Subcutaneous abdominal adipose tissue (tissue), 5 donors: ENCODE data around the gene SLC5A1.
"Not testable (repeated sequence)": the region's sequence is repeated elsewhere in the genome, so short reads cannot be mapped to it uniquely, and the experiment has no call there.

Source experiments
- H3K27ac ChIP-seq: one replicate; pipeline ENCODE4 v1.7.0; 2013; ENCODE audit warnings: low read depth, mild to moderate bottlenecking, inconsistent platforms, low read length, moderate library complexity
- H3K27me3 ChIP-seq, 5 donors: one replicate each; pipeline ENCODE4 v1.7.0; 2013; ENCODE audit warnings: low read length in 5 of 5, inconsistent platforms in 1 of 5; ENCODE audit not compliant: control insufficient read depth in 5 of 5, insufficient read depth in 4 of 5
- H3K36me3 ChIP-seq, 5 donors: one replicate each; pipeline ENCODE4 v1.7.0; 2013; ENCODE audit warnings: low read length in 5 of 5; ENCODE audit not compliant: control insufficient read depth in 5 of 5, insufficient read depth in 5 of 5
- H3K4me1 ChIP-seq, 5 donors: one replicate each; pipeline ENCODE4 v1.7.0; 2013; ENCODE audit warnings: low read length in 5 of 5, mild to moderate bottlenecking in 3 of 5, moderate library complexity in 1 of 5; ENCODE audit not compliant: control insufficient read depth in 5 of 5, insufficient read depth in 5 of 5
- H3K4me3 ChIP-seq, 5 donors: one replicate each; pipeline ENCODE4 v1.7.0; 2013; ENCODE audit warnings: low read length in 5 of 5, low read depth in 1 of 5
- H3K9ac ChIP-seq, 5 donors: one replicate each; pipeline ENCODE4 v1.7.0; 2013; ENCODE audit warnings: low read length in 5 of 5, mild to moderate bottlenecking in 4 of 5, moderate library complexity in 3 of 5
- H3K9me3 ChIP-seq, 5 donors: one replicate each; pipeline ENCODE4 v1.7.0; 2013; ENCODE audit warnings: low read length in 5 of 5; ENCODE audit not compliant: control insufficient read depth in 5 of 5
- donor health status: healthy.
- donor health status: healthy.
- donor health status: healthy.
- donor health status: healthy.
- donor health status: healthy.

Gene SLC5A1

GRCh38 chr22:32151641-32152040, 108.6 kb downstream of the SLC5A1 start:
- H3K36me3 ChIP-seq, H3K27me3 ChIP-seq, H3K27ac ChIP-seq, H3K4me3 ChIP-seq, H3K4me1 ChIP-seq, H3K9ac ChIP-seq, H3K9me3 ChIP-seq: not testable (repeated sequence)

- H3K4me3 ChIP-seq, H3K36me3 ChIP-seq, H3K27ac ChIP-seq, H3K9ac ChIP-seq, H3K9me3 ChIP-seq, H3K27me3 ChIP-seq, H3K4me1 ChIP-seq: not testable (repeated sequence)
Measured at GRCh38 chr22:32154727-32155126, 111.7 kb downstream of the SLC5A1 start.

- not testable (repeated sequence) for H3K9ac ChIP-seq, H3K27me3 ChIP-seq, H3K4me3 ChIP-seq, H3K27ac ChIP-seq, H3K4me1 ChIP-seq, H3K36me3 ChIP-seq, H3K9me3 ChIP-seq
Measured at GRCh38 chr22:32157632-32158031, 114.6 kb downstream of the SLC5A1 start.

- Histone ChIP-seq H3K9me3 (no peaks in the 10 kb centered on the region), H3K36me3 (no peaks in the 10 kb centered on the region), H3K4me1 (no peaks in the 10 kb centered on the region), H3K9ac (no peak within 1 kb of the TSS), H3K4me3 (no peak within 1 kb of the TSS), H3K27ac (no peak within 1 kb of the TSS), H3K27me3 (peaks cover 3 to 7% (median 5%) of the 10 kb centered on the region in 5 donors)
Measured at GRCh38 chr22:32158712-32159533, 115.9 kb downstream of the SLC5A1 start, which contains the start of gene C22orf42. Gene C22orf42, minus strand, starts transcription at chr22:32159303. Its CDS starts 88 bp downstream, at chr22:32159215.

- not testable (repeated sequence) for H3K4me3 ChIP-seq, H3K36me3 ChIP-seq, H3K4me1 ChIP-seq, H3K27ac ChIP-seq, H3K9me3 ChIP-seq, H3K9ac ChIP-seq
- peaks cover 3 to 12% (median 5%) of the 10 kb centered on the region in 5 donors for H3K27me3 ChIP-seq
Measured at GRCh38 chr22:32160411-32160810, 117.3 kb downstream of the SLC5A1 start.
